DOHH2 (cell line): ENCODE results near the gene NR2C2.

Experiments used
- H3F3A ChIP-seq: fragments of 200-600 bp; sonication (generic), shearing (Covaris generic); 2 replicates; pipeline ENCODE4 v1.6.0; 2016; ENCODE audit warnings: antibody characterized with exemption, mild to moderate bottlenecking; ENCODE audit not compliant: control insufficient read depth, insufficient read depth
- H3K27ac ChIP-seq: fragments of 200-600 bp; sonication (generic); 2 replicates; pipeline ENCODE4 v1.5.1; 2014; ENCODE audit warnings: low read depth, mild to moderate bottlenecking, low read length, moderate library complexity
- H3K27me3 ChIP-seq: fragments of 200-600 bp; sonication (generic); 2 replicates; pipeline ENCODE4 v1.6.1; 2014; ENCODE audit warnings: mild to moderate bottlenecking, low read length, mixed read lengths; ENCODE audit not compliant: control insufficient read depth
- H3K36me3 ChIP-seq: fragments of 200-600 bp; sonication (generic); 2 replicates; pipeline ENCODE4 v1.6.1; 2014; ENCODE audit warnings: mild to moderate bottlenecking, low read length, moderate library complexity, mixed read lengths; ENCODE audit not compliant: control insufficient read depth
- H3K4me1 ChIP-seq: fragments of 200-600 bp; sonication (generic); 2 replicates; pipeline ENCODE4 v1.6.1; 2014; ENCODE audit warnings: mild to moderate bottlenecking, low read length, mixed read lengths; ENCODE audit not compliant: control insufficient read depth
- H3K4me2 ChIP-seq: fragments of 200-600 bp; sonication (generic); 2 replicates; pipeline ENCODE4 v1.6.0; 2014; ENCODE audit warnings: mild to moderate bottlenecking, low read length, moderate library complexity
- H3K4me3 ChIP-seq: fragments of 200-600 bp; sonication (generic); 2 replicates; pipeline ENCODE4 v1.5.1; 2014; ENCODE audit warnings: mild to moderate bottlenecking, low read length, mixed read lengths
- H3K79me2 ChIP-seq: fragments of 200-600 bp; sonication (generic); 2 replicates; pipeline ENCODE4 v1.6.1; 2014; ENCODE audit warnings: mild to moderate bottlenecking, low read length, mixed read lengths; ENCODE audit not compliant: control insufficient read depth
- H3K9me2 ChIP-seq: fragments of 200-600 bp; sonication (generic); replicated peaks from 2 replicates; pipeline ENCODE4 v1.6.1; 2014; ENCODE audit warnings: mild to moderate bottlenecking, low read length, mixed read lengths; ENCODE audit not compliant: control insufficient read depth
- H3K9me3 ChIP-seq: fragments of 200-600 bp; sonication (generic); 2 replicates; pipeline ENCODE4 v1.6.1; 2014; ENCODE audit warnings: antibody characterized with exemption, low read length, mixed read lengths; ENCODE audit not compliant: control insufficient read depth, insufficient read depth
- H4K20me1 ChIP-seq: fragments of 200-600 bp; sonication (generic); 2 replicates; pipeline ENCODE4 v1.6.0; 2014; ENCODE audit warnings: low read depth, mild to moderate bottlenecking, antibody characterized with exemption, low read length, moderate library complexity; ENCODE audit not compliant: control insufficient read depth, insufficient read depth
- EZH2phosphoT487 ChIP-seq: fragments of 200-600 bp; sonication (generic); IDR thresholded peaks from 2 replicates; pipeline ENCODE4 v1.6.1; 2017; ENCODE audit warnings: borderline replicate concordance, mild to moderate bottlenecking, antibody characterized with exemption, low read length, moderate library complexity, mixed read lengths
- TF ChIP-seq, protein P1 (sequence below): fragments of 200-600 bp; sonication (generic); IDR thresholded peaks from one replicate; pipeline ENCODE4 v1.5.1; 2014; ENCODE audit warnings: antibody characterized with exemption, mild to moderate bottlenecking, low read depth, low read length; ENCODE audit not compliant: poor library complexity, severe bottlenecking

Gene NR2C2

DNA sequence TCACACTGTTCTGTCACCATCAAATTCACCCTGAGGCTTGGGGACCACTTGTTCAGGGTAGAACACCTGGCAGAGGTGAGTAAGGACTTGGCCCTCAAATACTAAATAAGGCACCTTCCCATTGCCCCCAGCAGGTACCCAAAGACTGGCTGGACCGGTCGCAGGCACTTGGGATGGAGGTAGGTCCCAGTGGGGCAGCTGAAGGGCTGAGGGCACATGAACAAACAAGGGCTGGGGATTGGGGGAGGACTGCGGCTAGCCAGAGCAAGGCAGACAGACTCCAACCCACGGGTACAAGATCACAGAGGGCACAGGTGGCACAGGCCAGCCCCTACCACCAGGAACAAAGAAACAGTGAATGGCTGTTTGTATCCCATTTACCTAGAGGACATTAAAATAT is 115.9 kb downstream of the NR2C2 start:
- Histone ChIP-seq H3K4me1 (peaks cover 19% of the 10 kb centered on the region), H3K4me2 (peak overlapping the region; percentile 92), H3K79me2 (peaks cover 62% of the 10 kb centered on the region), H3K27ac (no peak overlapping the region), H3K36me3 (peaks cover 41% of the 10 kb centered on the region), H3F3A (0 out of 2 replicates have a peak, but pooled peaks cover 6% of the 10 kb centered on the region), H3K27me3 (no peaks in the 10 kb centered on the region), H4K20me1 (peaks cover 11% of the 10 kb centered on the region), H3K9me3 (no peaks in the 10 kb centered on the region), H3K4me3 (peak overlapping the region; percentile 95), H3K9me2 (no peaks in the 10 kb centered on the region)
- no peak for TF ChIP-seq EZH2phosphoT487
- TF ChIP-seq, protein P1, sequence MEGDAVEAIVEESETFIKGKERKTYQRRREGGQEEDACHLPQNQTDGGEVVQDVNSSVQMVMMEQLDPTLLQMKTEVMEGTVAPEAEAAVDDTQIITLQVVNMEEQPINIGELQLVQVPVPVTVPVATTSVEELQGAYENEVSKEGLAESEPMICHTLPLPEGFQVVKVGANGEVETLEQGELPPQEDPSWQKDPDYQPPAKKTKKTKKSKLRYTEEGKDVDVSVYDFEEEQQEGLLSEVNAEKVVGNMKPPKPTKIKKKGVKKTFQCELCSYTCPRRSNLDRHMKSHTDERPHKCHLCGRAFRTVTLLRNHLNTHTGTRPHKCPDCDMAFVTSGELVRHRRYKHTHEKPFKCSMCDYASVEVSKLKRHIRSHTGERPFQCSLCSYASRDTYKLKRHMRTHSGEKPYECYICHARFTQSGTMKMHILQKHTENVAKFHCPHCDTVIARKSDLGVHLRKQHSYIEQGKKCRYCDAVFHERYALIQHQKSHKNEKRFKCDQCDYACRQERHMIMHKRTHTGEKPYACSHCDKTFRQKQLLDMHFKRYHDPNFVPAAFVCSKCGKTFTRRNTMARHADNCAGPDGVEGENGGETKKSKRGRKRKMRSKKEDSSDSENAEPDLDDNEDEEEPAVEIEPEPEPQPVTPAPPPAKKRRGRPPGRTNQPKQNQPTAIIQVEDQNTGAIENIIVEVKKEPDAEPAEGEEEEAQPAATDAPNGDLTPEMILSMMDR: no peak

DNA sequence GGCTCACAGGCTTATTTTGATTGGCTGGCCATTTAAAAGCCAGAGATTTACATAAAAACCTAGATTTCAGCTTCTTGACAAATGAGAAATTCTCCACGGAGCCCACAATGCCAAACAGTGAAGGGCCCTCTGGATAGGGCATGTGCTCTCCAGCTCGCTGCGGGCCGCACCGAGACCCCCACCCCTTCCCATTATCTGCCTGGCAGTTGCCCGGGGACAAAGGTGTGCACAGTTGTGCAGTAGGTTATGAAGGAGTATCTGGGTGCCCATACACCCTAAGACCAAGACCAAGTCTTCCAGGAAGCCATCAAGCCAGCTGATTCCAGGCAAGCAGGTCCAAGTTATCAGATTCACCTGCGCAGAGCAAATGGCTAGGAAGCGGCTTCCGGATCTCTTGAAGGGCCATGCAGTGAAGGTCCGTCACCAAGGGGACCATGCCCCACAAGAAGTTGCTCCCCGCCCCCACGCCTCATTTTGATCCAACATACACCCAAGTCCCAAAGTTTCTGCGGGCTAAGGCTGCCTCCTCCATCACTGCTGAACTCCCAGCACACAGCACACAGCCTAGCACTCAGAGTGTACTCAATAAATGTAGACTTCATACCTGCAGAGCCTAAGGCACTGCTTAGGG is 116.4 kb downstream of the NR2C2 start:
- Histone ChIP-seq H3K9me2 (no peaks in the 10 kb centered on the region), H3K4me1 (peaks cover 19% of the 10 kb centered on the region), H4K20me1 (peaks cover 11% of the 10 kb centered on the region), H3K79me2 (peaks cover 57% of the 10 kb centered on the region), H3F3A (0 out of 2 replicates have a peak, but pooled peaks cover 6% of the 10 kb centered on the region), H3K36me3 (peaks cover 36% of the 10 kb centered on the region), H3K27ac (no peak overlapping the region), H3K9me3 (no peaks in the 10 kb centered on the region), H3K4me3 (peak overlapping the region; percentile 95), H3K27me3 (no peaks in the 10 kb centered on the region), H3K4me2 (peak overlapping the region; percentile 92)
- TF ChIP-seq, protein P1: no peak
- no peak for TF ChIP-seq EZH2phosphoT487

DNA sequence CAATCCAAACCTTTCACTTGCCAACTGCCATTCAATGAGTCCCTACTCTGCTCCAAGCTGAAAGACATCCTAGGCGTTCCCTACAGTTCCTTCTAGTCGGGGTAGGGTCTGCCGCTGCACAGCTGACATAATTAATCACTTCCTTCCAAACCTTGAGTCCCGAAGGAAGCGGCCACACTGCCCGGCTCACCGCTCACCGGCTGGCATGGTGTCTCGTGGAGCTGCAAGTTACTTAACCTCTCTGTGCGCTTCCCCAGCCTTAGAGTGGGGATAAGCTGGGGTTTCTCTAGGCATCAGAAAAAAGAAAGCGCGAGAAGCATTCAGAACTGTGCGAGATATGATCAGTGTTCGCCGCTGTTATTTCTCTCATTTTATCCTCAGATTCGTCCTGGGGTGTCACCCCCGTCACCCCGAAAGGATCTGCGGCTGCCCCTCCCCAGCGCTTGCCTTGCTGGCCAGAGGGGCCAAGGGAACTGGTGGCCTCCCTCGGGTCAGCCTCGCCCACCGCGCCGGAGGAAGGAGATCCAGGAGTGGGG is 117.0 kb downstream of the NR2C2 start:
- Histone ChIP-seq H3K9me3 (no peaks in the 10 kb centered on the region), H3K27ac (peak overlapping the region; percentile 47), H3K4me1 (peaks cover 19% of the 10 kb centered on the region), H3K4me3 (peak overlapping the region; percentile 95), H3K79me2 (peaks cover 51% of the 10 kb centered on the region), H3K36me3 (peaks cover 30% of the 10 kb centered on the region), H3K27me3 (no peaks in the 10 kb centered on the region), H3K4me2 (peak overlapping the region; percentile 92), H4K20me1 (peaks cover 11% of the 10 kb centered on the region), H3F3A (0 out of 2 replicates have a peak, but pooled peaks cover 6% of the 10 kb centered on the region), H3K9me2 (no peaks in the 10 kb centered on the region)
- no peak for TF ChIP-seq EZH2phosphoT487
- TF ChIP-seq, protein P1: no peak
